PC-9 (cell line): ENCODE measurements around the gene GSTCD. TPM values are rescaled to one million over a fixed set of nuclear protein-coding genes. Genes with fewer than 3 reads are reported as not detected.

Source experiments
- BruUV-seq: library from RNA; stranded (reverse); fragments of 400-500 nt; replicated peaks from 2 replicates; lab custom pipeline; 2021; lab: Mats Ljungman, UMichigan
- CTCF ChIA-PET: fragments of 300-600 bp; sonication (Branson Sonifier 250); formaldehyde crosslinking; loops from one replicate; lab custom pipeline; 2022; ENCODE audit warnings: antibody characterized with exemption; lab: Charles Lee
- POLR2A ChIA-PET: fragments of 300-600 bp; sonication (Branson Sonifier 250); formaldehyde crosslinking; loops from one replicate; lab custom pipeline; 2022; ENCODE audit warnings: antibody characterized with exemption; ENCODE audit not compliant: unreplicated experiment; lab: Charles Lee
- DNase-seq, 2 experiments: peaks; one replicate each; pipeline versions ENCODE4 v3.0.0 to v3.0.0-alpha.2; 2015 to 2022; ENCODE audit warnings: mixed read lengths in 1 of 2
- H2AFZ ChIP-seq: fragments of 200-600 bp; sonication (generic); 2 replicates; pipeline ENCODE4 v1.8.1; 2017; ENCODE audit warnings: antibody characterized with exemption
- H3F3A ChIP-seq: fragments of 200-600 bp; sonication (generic); 2 replicates; pipeline ENCODE4 v1.8.1; 2017; ENCODE audit warnings: antibody characterized with exemption, mild to moderate bottlenecking, low read depth; ENCODE audit not compliant: insufficient read depth
- H3K27ac ChIP-seq: fragments of 200-600 bp; sonication (generic); 2 replicates; pipeline ENCODE4 v1.6.1; 2016; ENCODE audit warnings: mixed run types
- H3K27me3 ChIP-seq: fragments of 200-600 bp; sonication (generic); 2 replicates; pipeline ENCODE4 v1.6.1; 2016; ENCODE audit warnings: low read depth, mixed run types; ENCODE audit not compliant: insufficient read depth
- H3K36me3 ChIP-seq: fragments of 200-600 bp; sonication (generic); 2 replicates; pipeline ENCODE4 v1.6.1; 2016; ENCODE audit warnings: low read depth, mixed run types
- H3K4me1 ChIP-seq: fragments of 200-600 bp; sonication (generic); replicated peaks from 2 replicates; pipeline ENCODE4 v1.6.1; 2016; ENCODE audit warnings: mixed run types; ENCODE audit not compliant: insufficient read depth
- H3K4me2 ChIP-seq: fragments of 200-600 bp; sonication (generic); 2 replicates; pipeline ENCODE4 v1.6.1; 2017; ENCODE audit warnings: mixed run types
- H3K4me3 ChIP-seq: fragments of 200-600 bp; sonication (generic); 2 replicates; pipeline ENCODE4 v1.6.1; 2016; ENCODE audit warnings: mixed run types
- H3K79me2 ChIP-seq: fragments of 200-600 bp; sonication (generic); 2 replicates; pipeline ENCODE4 v1.6.1; 2017; ENCODE audit warnings: low read depth, mixed run types
- H3K9me2 ChIP-seq: fragments of 200-600 bp; sonication (generic); 2 replicates; pipeline ENCODE4 v1.8.1; 2017; ENCODE audit warnings: mild to moderate bottlenecking; ENCODE audit not compliant: insufficient read depth
- H3K9me3 ChIP-seq: fragments of 200-600 bp; sonication (generic); 2 replicates; pipeline ENCODE4 v1.8.1; 2016; ENCODE audit warnings: low read depth; ENCODE audit not compliant: insufficient read depth
- H4K20me1 ChIP-seq: fragments of 200-600 bp; sonication (generic); 2 replicates; pipeline ENCODE4 v1.8.1; 2017; ENCODE audit not compliant: insufficient read depth
- EZH2 ChIP-seq: fragments of 200-600 bp; sonication (generic); IDR thresholded peaks from 2 replicates; pipeline ENCODE4 v1.8.0; 2017; ENCODE audit warnings: antibody characterized with exemption, low read depth
- intact Hi-C: fragments of 100-400 bp; cut with micrococcal nuclease; formaldehyde crosslinking; loops from one replicate; pipeline ENCODE4 v1.10.0; 2022; ENCODE audit not compliant: unreplicated experiment
- total RNA-seq: library from RNA; stranded (reverse); gene quantifications from 2 replicates; pipeline ENCODE4 v1.2.3, GENCODE V29; 2021
- TF ChIP-seq, protein P1 (sequence below): fragments of 200-600 bp; sonication (generic); conservative IDR thresholded peaks from 2 replicates; pipeline ENCODE4 v1.6.1; 2017; ENCODE audit warnings: mixed run types, antibody characterized with exemption, mild to moderate bottlenecking, moderate library complexity

The GSTCD gene
- total RNA-seq, 1 experiment from 2014 or later, result 11.4 TPM

DNA sequence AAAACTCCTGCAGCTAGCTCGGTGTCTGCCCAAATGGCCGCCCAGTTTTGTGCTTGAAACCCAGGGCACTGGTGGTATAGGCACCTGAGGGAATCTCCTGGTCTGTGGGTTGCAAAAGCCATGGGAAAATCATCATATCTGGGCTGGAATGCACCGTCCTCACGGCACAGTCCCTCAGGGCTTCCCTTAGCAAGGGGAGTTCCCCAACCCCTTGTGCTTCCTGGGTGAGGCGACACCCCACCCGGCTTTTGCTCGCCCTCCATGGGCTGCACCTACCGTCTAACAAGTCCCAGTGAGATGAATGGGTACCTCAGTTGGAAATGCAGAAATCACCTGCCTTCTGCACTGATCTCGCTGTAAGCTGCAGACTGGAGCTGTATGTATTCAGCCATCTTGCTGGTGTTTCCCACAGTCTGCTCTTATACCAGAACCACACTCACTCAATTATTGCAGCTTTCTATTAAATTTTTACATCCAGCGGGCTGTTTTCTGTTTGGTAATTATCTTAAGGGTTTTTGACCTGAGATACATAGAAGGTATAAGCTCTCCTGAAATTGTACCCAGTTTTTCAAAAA is 150.0 kb downstream of the GSTCD start:
- H3K36me3 ChIP-seq, result no peaks in the 10 kb centered on the region
- no peaks in the 10 kb centered on the region for H3F3A ChIP-seq
- no peak overlapping the region for H3K27ac ChIP-seq
- H3K27me3 ChIP-seq, result no peaks in the 10 kb centered on the region
- no peak overlapping the region for H2AFZ ChIP-seq
- no peaks in the 10 kb centered on the region for H4K20me1 ChIP-seq
- no peak for TF ChIP-seq EZH2
- TF ChIP-seq, protein P1, sequence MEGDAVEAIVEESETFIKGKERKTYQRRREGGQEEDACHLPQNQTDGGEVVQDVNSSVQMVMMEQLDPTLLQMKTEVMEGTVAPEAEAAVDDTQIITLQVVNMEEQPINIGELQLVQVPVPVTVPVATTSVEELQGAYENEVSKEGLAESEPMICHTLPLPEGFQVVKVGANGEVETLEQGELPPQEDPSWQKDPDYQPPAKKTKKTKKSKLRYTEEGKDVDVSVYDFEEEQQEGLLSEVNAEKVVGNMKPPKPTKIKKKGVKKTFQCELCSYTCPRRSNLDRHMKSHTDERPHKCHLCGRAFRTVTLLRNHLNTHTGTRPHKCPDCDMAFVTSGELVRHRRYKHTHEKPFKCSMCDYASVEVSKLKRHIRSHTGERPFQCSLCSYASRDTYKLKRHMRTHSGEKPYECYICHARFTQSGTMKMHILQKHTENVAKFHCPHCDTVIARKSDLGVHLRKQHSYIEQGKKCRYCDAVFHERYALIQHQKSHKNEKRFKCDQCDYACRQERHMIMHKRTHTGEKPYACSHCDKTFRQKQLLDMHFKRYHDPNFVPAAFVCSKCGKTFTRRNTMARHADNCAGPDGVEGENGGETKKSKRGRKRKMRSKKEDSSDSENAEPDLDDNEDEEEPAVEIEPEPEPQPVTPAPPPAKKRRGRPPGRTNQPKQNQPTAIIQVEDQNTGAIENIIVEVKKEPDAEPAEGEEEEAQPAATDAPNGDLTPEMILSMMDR, result no peak
- no TSS peak for BruUV-seq
- no peaks in the 10 kb centered on the region for H3K79me2 ChIP-seq
- no peak overlapping the region for H3K4me2 ChIP-seq
- no peaks in the 10 kb centered on the region; the same call in 1 of the 2 replicates for H3K4me1 ChIP-seq
- H3K9me2 ChIP-seq, result no peaks in the 10 kb centered on the region
- intact Hi-C loops, result no loop called here
- CTCF ChIA-PET, result no interaction called here
- no peak for DNase-seq
- POLR2A ChIA-PET, result no interaction called here
- H3K4me3 ChIP-seq, result no peak overlapping the region
- no peaks in the 10 kb centered on the region for H3K9me3 ChIP-seq

- no peaks in the 10 kb centered on the region for H3F3A ChIP-seq
- no peak overlapping the region for H3K4me3 ChIP-seq
- no peaks in the 10 kb centered on the region for H4K20me1 ChIP-seq
- BruUV-seq, result no TSS peak
- no peak overlapping the region for H3K4me2 ChIP-seq
- H3K79me2 ChIP-seq, result no peaks in the 10 kb centered on the region
- POLR2A ChIA-PET, result no interaction called here
- no peaks in the 10 kb centered on the region; the same call in 1 of the 2 replicates for H3K4me1 ChIP-seq
- no peaks in the 10 kb centered on the region for H3K9me2 ChIP-seq
- DNase-seq, result no peak
- H3K27me3 ChIP-seq, result no peaks in the 10 kb centered on the region
- H3K27ac ChIP-seq, result no peak overlapping the region
- CTCF ChIA-PET, result no interaction called here
- H2AFZ ChIP-seq, result no peak overlapping the region
- intact Hi-C loops, result no loop called here
- TF ChIP-seq EZH2, result no peak
- TF ChIP-seq, protein P1, result no peak
- no peaks in the 10 kb centered on the region for H3K9me3 ChIP-seq
- H3K36me3 ChIP-seq, result no peaks in the 10 kb centered on the region
Observed at GRCh38 chr4:105859233-105859632, 150.6 kb downstream of the GSTCD start.

- no peak overlapping the region for H2AFZ ChIP-seq
- H4K20me1 ChIP-seq, result no peaks in the 10 kb centered on the region
- no peak for TF ChIP-seq EZH2
- TF ChIP-seq, protein P1, result no peak
- H3K4me1 ChIP-seq, result no peaks in the 10 kb centered on the region
- intact Hi-C loops, result loop anchor here (10.0 kb wide), 1 partner anchor 334 kb away; no protein-coding TSS in a partner anchor
- no peaks in the 10 kb centered on the region for H3K9me3 ChIP-seq
- no peak overlapping the region for H3K4me2 ChIP-seq
- DNase-seq, result no peak
- H3F3A ChIP-seq, result no peaks in the 10 kb centered on the region
- H3K9me2 ChIP-seq, result no peaks in the 10 kb centered on the region
- H3K36me3 ChIP-seq, result no peaks in the 10 kb centered on the region
- no peak overlapping the region for H3K27ac ChIP-seq
- H3K4me3 ChIP-seq, result no peak overlapping the region
- no peaks in the 10 kb centered on the region for H3K27me3 ChIP-seq
- BruUV-seq, result no TSS peak
- POLR2A ChIA-PET, result no interaction called here
- no peaks in the 10 kb centered on the region for H3K79me2 ChIP-seq
- CTCF ChIA-PET, result no interaction called here
Observed at GRCh38 chr4:105870963-105871362, 162.4 kb downstream of the GSTCD start.
